Renal cortex interstitium (tissue), 11 donors: ENCODE data around the gene CA9. TPM values are rescaled to one million over a fixed set of nuclear protein-coding genes. Genes with fewer than 3 reads are reported as not detected.

Source experiments
- DNase-seq, 11 donors: peaks; one replicate each; pipeline ENCODE4 v3.0.0-alpha.2; 2013; ENCODE audit warnings: low read depth in 9 of 11, low spot score in 4 of 11; ENCODE audit errors: extremely low read depth in 1 of 11
- polyA plus RNA-seq, 3 donors: library from polyadenylated mRNA; unstranded; fragments of 120-200 nt; gene quantifications; one replicate each; pipeline ENCODE4 v1.2.1, GENCODE V29; 2013; ENCODE audit not compliant: insufficient read length in 3 of 3

The CA9 gene
- polyA plus RNA-seq, 3 donors: 0.85 to 1.1 (median 0.93) TPM

GRCh38 chr9:35649431-35650340, 24.0 kb upstream of the CA9 start:
- no peak for DNase-seq

- no peak for DNase-seq
Measured at GRCh38 chr9:35650341-35651158, 23.2 kb upstream of the CA9 start, which contains the start of gene SIT1. Gene SIT1 (minus strand): TSS chr9:35650931. CDS start chr9:35650853, 78 bp downstream.

- DNase-seq: no peak
Measured at GRCh38 chr9:35651956-35652828, 21.5 kb upstream of the CA9 start.

- DNase-seq: no peak
Measured at GRCh38 chr9:35652829-35653209, 20.9 kb upstream of the CA9 start.

- DNase-seq: no peak
Measured at GRCh38 chr9:35653611-35654010, 20.1 kb upstream of the CA9 start.

- DNase-seq: no peak
Measured at GRCh38 chr9:35656348-35656747, 17.4 kb upstream of the CA9 start.

- no peak for DNase-seq
Measured at GRCh38 chr9:35656831-35657545, 16.7 kb upstream of the CA9 start.

GRCh38 chr9:35657546-35658136, 16.1 kb upstream of the CA9 start, which contains the start of gene RMRP:
Gene RMRP (minus strand): TSS chr9:35658019.
- peak; percentile 92 to 98 (median 96) for DNase-seq

- DNase-seq: peak in 10 of 11 donors; percentile 61 to 87 (median 80)
Measured at GRCh38 chr9:35658137-35658967, 15.4 kb upstream of the CA9 start, which contains the start of gene CCDC107. Gene CCDC107 (plus strand): TSS chr9:35658292. CDS start chr9:35658380, 88 bp downstream.

GRCh38 chr9:35658968-35659220, 14.8 kb upstream of the CA9 start:
- no peak for DNase-seq

- DNase-seq: no peak
Measured at GRCh38 chr9:35659340-35659739, 14.4 kb upstream of the CA9 start.

GRCh38 chr9:35660966-35661415, 12.7 kb upstream of the CA9 start:
- DNase-seq: no peak

- no peak for DNase-seq
Measured at GRCh38 chr9:35661756-35662350, 11.9 kb upstream of the CA9 start.

GRCh38 chr9:35662437-35662836, 11.3 kb upstream of the CA9 start:
- no peak for DNase-seq

GRCh38 chr9:35664531-35665470, 8.9 kb upstream of the CA9 start, which contains the start of gene ARHGEF39:
Gene ARHGEF39 (minus strand): TSS chr9:35665195. CDS start chr9:35665169, 26 bp downstream.
- peak in 9 of 11 donors; percentile 67 to 82 (median 78) for DNase-seq

GRCh38 chr9:35665471-35665818, 8.3 kb upstream of the CA9 start:
- DNase-seq: no peak
